Measurements from ENCODE around the gene URM1. TPM values are rescaled to one million over a fixed set of nuclear protein-coding genes. Genes with fewer than 3 reads are reported as not detected.

URM1 gene
- total RNA-seq, 1 experiment from 2014 or later: 46.6 TPM

GRCh38 chr9:128324401-128324800, 46.8 kb upstream of the URM1 start:
- no peak overlapping the region for H2BK120ac ChIP-seq (ENCODE audit: low read depth, low read length, poor library complexity, severe bottlenecking)
- H3K79me2 ChIP-seq (ENCODE audit: insufficient read depth, low read length): peaks cover 2% of the 10 kb centered on the region; the same call in 1 of the 2 replicates
- no peak overlapping the region for H4K8ac ChIP-seq (replicated peaks; ENCODE audit: insufficient read length, low read depth, low read length)
- no peak overlapping the region for H2AK5ac ChIP-seq (ENCODE audit: insufficient read length, low read length)
- no peaks in the 10 kb centered on the region; a peak in 1 of 5 replicates for H3K9me3 Mint-ChIP-seq
- no peaks in the 10 kb centered on the region for H3K4me1 ChIP-seq (ENCODE audit: insufficient read depth, low read length)
- no peak overlapping the region for H2BK12ac ChIP-seq (ENCODE audit: insufficient read length, low read depth, low read length)
- no peak overlapping the region for H2BK15ac ChIP-seq (ENCODE audit: low read depth, low read length)
- H3K27ac ChIP-seq (ENCODE audit: insufficient read length, low read depth, low read length): no peak overlapping the region
- H3K18ac ChIP-seq (ENCODE audit: insufficient read length, low read depth, low read length): no peak overlapping the region
- no peak for DNase-seq
- H3K4ac ChIP-seq (ENCODE audit: low read depth, low read length): no peak overlapping the region
- WGBS (ENCODE audit: extremely low coverage, insufficient read length, low lambda C conversion rate): no CpG with 5 or more reads among the region's 1 CpG
- H3T11ph ChIP-seq (ENCODE audit: low read length): no peak overlapping the region
- no peak overlapping the region for H2AFZ ChIP-seq (ENCODE audit: low read length)
- TF ChIP-seq CTCF (conservative IDR thresholded peaks at IDR 0.05): no peak
- H3K27me3 Mint-ChIP-seq (ENCODE audit: low read depth): no peaks in the 10 kb centered on the region
- H3K9ac ChIP-seq (ENCODE audit: extremely low read depth, insufficient read length, low read length): no peak overlapping the region
- no peak overlapping the region for H3K56ac ChIP-seq (ENCODE audit: insufficient read length, low read depth, low read length)
- H3K36me3 Mint-ChIP-seq (ENCODE audit: insufficient read depth in 1 of 3, low read depth in 3 of 3): peaks cover 0 to 23% (median 12%) of the 10 kb centered on the region in 3 experiments; a peak in 6 of 7 replicates
- H4K91ac ChIP-seq (ENCODE audit: insufficient read length, low read depth, low read length): no peak overlapping the region
- no peak overlapping the region for H3K23ac ChIP-seq (ENCODE audit: insufficient read length, low read depth, low read length)
- H4K20me1 ChIP-seq (ENCODE audit: control insufficient read depth, insufficient read depth, insufficient read length): no peaks in the 10 kb centered on the region
- peak overlapping the region; percentile 98 to 99; a peak in 2 of 5 replicates for H3K4me3 Mint-ChIP-seq
- H3K27ac Mint-ChIP-seq: no peak overlapping the region
- H2BK5ac ChIP-seq (ENCODE audit: insufficient read length, low read length): no peak overlapping the region
- no peak overlapping the region for H3K4me2 ChIP-seq (ENCODE audit: insufficient read depth, insufficient read length, low read length)
- H4K5ac ChIP-seq (ENCODE audit: insufficient read length, low read depth, low read length): no peak overlapping the region
- H2BK20ac ChIP-seq (ENCODE audit: low read depth, low read length, poor library complexity, severe bottlenecking): no peak overlapping the region
- peaks cover 3% of the 10 kb centered on the region for H3K79me1 ChIP-seq (ENCODE audit: insufficient read depth, low read depth, low read length, poor library complexity, severe bottlenecking)
- H3K14ac ChIP-seq (ENCODE audit: insufficient read depth, low read length): no peak overlapping the region
- H3K27me3 ChIP-seq (ENCODE audit: insufficient read depth, low read length): no peaks in the 10 kb centered on the region
- H3K23me2 ChIP-seq (ENCODE audit: insufficient read length, low read depth, low read length, poor library complexity, severe bottlenecking): peaks cover 7% of the 10 kb centered on the region
- peaks cover 6 to 12% of the 10 kb centered on the region in 2 experiments for H3K4me1 Mint-ChIP-seq
- H3K9me3 ChIP-seq (ENCODE audit: control insufficient read depth, low read depth, low read length): no peaks in the 10 kb centered on the region

All from H9 (cell line).